Measurements from ENCODE around the gene RBM14.

- TF ChIP-seq EP300 (IDR thresholded peaks at IDR 0.05; ENCODE audit: borderline replicate concordance) (no peak), EGR1 (IDR thresholded peaks at IDR 0.05) (no peak), YY1 (IDR thresholded peaks at IDR 0.05; ENCODE audit: low read depth) (no peak), FOXM1 (IDR thresholded peaks at IDR 0.05; ENCODE audit: borderline replicate concordance, low read depth) (no peak)
- TF ChIP-seq, protein P1, sequence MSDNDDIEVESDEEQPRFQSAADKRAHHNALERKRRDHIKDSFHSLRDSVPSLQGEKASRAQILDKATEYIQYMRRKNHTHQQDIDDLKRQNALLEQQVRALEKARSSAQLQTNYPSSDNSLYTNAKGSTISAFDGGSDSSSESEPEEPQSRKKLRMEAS (IDR thresholded peaks at IDR 0.05) = no peak
Observed at GRCh38 chr11:66603072-66603471, 13.4 kb upstream of the RBM14 start.

All from Ishikawa (cell line).